ENCODE measurements around the gene INPP4A.

GRCh38 chr2:98564541-98565132 lies 120.0 kb downstream of the INPP4A start:
- TF ChIP-seq, protein P1, sequence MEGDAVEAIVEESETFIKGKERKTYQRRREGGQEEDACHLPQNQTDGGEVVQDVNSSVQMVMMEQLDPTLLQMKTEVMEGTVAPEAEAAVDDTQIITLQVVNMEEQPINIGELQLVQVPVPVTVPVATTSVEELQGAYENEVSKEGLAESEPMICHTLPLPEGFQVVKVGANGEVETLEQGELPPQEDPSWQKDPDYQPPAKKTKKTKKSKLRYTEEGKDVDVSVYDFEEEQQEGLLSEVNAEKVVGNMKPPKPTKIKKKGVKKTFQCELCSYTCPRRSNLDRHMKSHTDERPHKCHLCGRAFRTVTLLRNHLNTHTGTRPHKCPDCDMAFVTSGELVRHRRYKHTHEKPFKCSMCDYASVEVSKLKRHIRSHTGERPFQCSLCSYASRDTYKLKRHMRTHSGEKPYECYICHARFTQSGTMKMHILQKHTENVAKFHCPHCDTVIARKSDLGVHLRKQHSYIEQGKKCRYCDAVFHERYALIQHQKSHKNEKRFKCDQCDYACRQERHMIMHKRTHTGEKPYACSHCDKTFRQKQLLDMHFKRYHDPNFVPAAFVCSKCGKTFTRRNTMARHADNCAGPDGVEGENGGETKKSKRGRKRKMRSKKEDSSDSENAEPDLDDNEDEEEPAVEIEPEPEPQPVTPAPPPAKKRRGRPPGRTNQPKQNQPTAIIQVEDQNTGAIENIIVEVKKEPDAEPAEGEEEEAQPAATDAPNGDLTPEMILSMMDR (IDR thresholded peaks at IDR 0.05; ENCODE audit: poor library complexity, severe bottlenecking) = no peak
- no peak for TF ChIP-seq EP300 (conservative IDR thresholded peaks at IDR 0.05; ENCODE audit: poor library complexity, severe bottlenecking)
- no peak for TF ChIP-seq RAD21 (conservative IDR thresholded peaks at IDR 0.05)
- no peak for TF ChIP-seq TAF1 (IDR thresholded peaks at IDR 0.05; ENCODE audit: low read depth)
- no peak for TF ChIP-seq SMC3 (conservative IDR thresholded peaks at IDR 0.05; ENCODE audit: poor library complexity)
- TF ChIP-seq MXI1 (conservative IDR thresholded peaks at IDR 0.05; ENCODE audit: poor library complexity, severe bottlenecking) = no peak
- TF ChIP-seq EZH2 (IDR thresholded peaks at IDR 0.05; ENCODE audit: borderline replicate concordance, insufficient read depth, low read length, poor library complexity, severe bottlenecking) = no peak
- no peak for TF ChIP-seq POLR2AphosphoS5 (IDR thresholded peaks at IDR 0.05)
- TF ChIP-seq, protein P2, sequence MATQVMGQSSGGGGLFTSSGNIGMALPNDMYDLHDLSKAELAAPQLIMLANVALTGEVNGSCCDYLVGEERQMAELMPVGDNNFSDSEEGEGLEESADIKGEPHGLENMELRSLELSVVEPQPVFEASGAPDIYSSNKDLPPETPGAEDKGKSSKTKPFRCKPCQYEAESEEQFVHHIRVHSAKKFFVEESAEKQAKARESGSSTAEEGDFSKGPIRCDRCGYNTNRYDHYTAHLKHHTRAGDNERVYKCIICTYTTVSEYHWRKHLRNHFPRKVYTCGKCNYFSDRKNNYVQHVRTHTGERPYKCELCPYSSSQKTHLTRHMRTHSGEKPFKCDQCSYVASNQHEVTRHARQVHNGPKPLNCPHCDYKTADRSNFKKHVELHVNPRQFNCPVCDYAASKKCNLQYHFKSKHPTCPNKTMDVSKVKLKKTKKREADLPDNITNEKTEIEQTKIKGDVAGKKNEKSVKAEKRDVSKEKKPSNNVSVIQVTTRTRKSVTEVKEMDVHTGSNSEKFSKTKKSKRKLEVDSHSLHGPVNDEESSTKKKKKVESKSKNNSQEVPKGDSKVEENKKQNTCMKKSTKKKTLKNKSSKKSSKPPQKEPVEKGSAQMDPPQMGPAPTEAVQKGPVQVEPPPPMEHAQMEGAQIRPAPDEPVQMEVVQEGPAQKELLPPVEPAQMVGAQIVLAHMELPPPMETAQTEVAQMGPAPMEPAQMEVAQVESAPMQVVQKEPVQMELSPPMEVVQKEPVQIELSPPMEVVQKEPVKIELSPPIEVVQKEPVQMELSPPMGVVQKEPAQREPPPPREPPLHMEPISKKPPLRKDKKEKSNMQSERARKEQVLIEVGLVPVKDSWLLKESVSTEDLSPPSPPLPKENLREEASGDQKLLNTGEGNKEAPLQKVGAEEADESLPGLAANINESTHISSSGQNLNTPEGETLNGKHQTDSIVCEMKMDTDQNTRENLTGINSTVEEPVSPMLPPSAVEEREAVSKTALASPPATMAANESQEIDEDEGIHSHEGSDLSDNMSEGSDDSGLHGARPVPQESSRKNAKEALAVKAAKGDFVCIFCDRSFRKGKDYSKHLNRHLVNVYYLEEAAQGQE (IDR thresholded peaks at IDR 0.05; ENCODE audit: borderline replicate concordance) = no peak
